GM12891 (cell line): ENCODE measurements around the gene ACTL7B.

Experiments
- PAX5 ChIP-seq: IDR thresholded peaks from 2 replicates; pipeline ENCODE4 v1.6.1; 2011; ENCODE audit warnings: low read length, moderate library complexity, mild to moderate bottlenecking; ENCODE audit not compliant: insufficient read depth, severe bottlenecking
- POLR2A ChIP-seq: IDR thresholded peaks from 2 replicates; pipeline ENCODE4 v1.6.1; 2011; ENCODE audit warnings: low read depth, low read length, control low read depth
- POLR2AphosphoS5 ChIP-seq: IDR thresholded peaks from 2 replicates; pipeline ENCODE4 v1.6.1; 2011; ENCODE audit warnings: low read depth, low read length, control low read depth
- POU2F2 ChIP-seq: IDR thresholded peaks from 2 replicates; pipeline ENCODE4 v1.6.1; 2011; ENCODE audit warnings: low read depth, mild to moderate bottlenecking, control low read depth, low read length, moderate library complexity
- SPI1 ChIP-seq: IDR thresholded peaks from 2 replicates; pipeline ENCODE4 v1.6.1; 2011; ENCODE audit warnings: low read depth, low read length, control low read depth
- TAF1 ChIP-seq: IDR thresholded peaks from 2 replicates; pipeline ENCODE4 v1.6.1; 2011; ENCODE audit warnings: low read depth, low read length, control low read depth

- TF ChIP-seq TAF1 (no peak), POLR2AphosphoS5 (no peak), POLR2A (no peak), SPI1 (no peak), POU2F2 (no peak), PAX5 (no peak)
Observed at GRCh38 chr9:108857572-108857971, 1.8 kb upstream of the ACTL7B start.
